Bronchial epithelial cell (primary cell): ENCODE data around the gene NR1D1. TPM values are rescaled to one million over a fixed set of nuclear protein-coding genes. Genes with fewer than 3 reads are reported as not detected.

Source experiments
- DNase-seq: peaks from one replicate; pipeline ENCODE4 v3.0.0-alpha.2; 2010; ENCODE audit warnings: low read depth
- FAIRE-seq: peaks from 2 replicates; lab custom pipeline; 2011; peaks lifted over from hg19 to GRCh38; lab: Jason Lieb, UNC
- H3K27me3 ChIP-seq: 2 replicates; pipeline ENCODE4 v1.5.1; 2011; ENCODE audit warnings: low read length; ENCODE audit not compliant: control insufficient read depth, insufficient read depth
- H3K36me3 ChIP-seq: 2 replicates; pipeline ENCODE4 v1.5.1; 2011; ENCODE audit warnings: low read length; ENCODE audit not compliant: control insufficient read depth, insufficient read depth
- H3K4me3 ChIP-seq: 2 replicates; pipeline ENCODE4 v1.5.1; 2011; ENCODE audit warnings: mild to moderate bottlenecking, low read depth, low read length, control low read depth
- total RNA-seq: library from RNA; depleted of rRNA; stranded (reverse); fragments of >200 nt; gene quantifications from 2 replicates; pipeline ENCODE4 v1.2.1, GENCODE V29; 2014
- TF ChIP-seq, protein P1 (sequence below): IDR thresholded peaks from 2 replicates; pipeline ENCODE4 v1.5.1; 2011; ENCODE audit warnings: mild to moderate bottlenecking, moderate library complexity, low read length, control low read depth, inconsistent platforms; ENCODE audit not compliant: insufficient read depth, severe bottlenecking

NR1D1 gene
- total RNA-seq, 1 donor from 2014 or later: 0.79 TPM

DNA sequence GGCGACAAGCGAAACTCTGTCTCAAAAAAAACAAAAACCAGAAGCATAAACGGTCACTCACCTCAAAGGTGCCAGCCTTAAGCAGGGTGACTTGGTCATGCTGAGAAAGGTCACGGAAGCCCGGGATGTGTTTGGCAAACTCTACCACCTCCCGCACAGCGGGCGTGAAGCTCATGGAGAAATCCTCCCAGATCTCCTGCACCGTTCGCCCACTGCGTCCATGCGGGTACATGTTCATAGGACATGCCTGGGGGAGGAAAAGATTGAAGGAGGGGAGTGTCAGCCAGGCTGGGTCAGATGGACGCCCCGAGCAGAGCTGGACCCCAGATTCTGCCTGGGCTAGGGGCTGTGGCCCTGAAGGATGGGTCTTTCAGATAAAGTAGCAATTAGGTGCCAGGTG is 5.5 kb downstream of the NR1D1 start:
- Histone ChIP-seq H3K27me3 (no peaks in the 10 kb centered on the region), H3K4me3 (no peak overlapping the region), H3K36me3 (peaks cover 33% of the 10 kb centered on the region)
- FAIRE-seq (no peak), DNase-seq (no peak)
- TF ChIP-seq, protein P1, sequence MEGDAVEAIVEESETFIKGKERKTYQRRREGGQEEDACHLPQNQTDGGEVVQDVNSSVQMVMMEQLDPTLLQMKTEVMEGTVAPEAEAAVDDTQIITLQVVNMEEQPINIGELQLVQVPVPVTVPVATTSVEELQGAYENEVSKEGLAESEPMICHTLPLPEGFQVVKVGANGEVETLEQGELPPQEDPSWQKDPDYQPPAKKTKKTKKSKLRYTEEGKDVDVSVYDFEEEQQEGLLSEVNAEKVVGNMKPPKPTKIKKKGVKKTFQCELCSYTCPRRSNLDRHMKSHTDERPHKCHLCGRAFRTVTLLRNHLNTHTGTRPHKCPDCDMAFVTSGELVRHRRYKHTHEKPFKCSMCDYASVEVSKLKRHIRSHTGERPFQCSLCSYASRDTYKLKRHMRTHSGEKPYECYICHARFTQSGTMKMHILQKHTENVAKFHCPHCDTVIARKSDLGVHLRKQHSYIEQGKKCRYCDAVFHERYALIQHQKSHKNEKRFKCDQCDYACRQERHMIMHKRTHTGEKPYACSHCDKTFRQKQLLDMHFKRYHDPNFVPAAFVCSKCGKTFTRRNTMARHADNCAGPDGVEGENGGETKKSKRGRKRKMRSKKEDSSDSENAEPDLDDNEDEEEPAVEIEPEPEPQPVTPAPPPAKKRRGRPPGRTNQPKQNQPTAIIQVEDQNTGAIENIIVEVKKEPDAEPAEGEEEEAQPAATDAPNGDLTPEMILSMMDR: no peak

GRCh38 chr17:40093580-40094201 is 6.7 kb downstream of the NR1D1 start:
- peaks cover 33% of the 10 kb centered on the region for H3K36me3 ChIP-seq
- TF ChIP-seq, protein P1: no peak
- no peaks in the 10 kb centered on the region for H3K27me3 ChIP-seq
- no peak overlapping the region for H3K4me3 ChIP-seq
- FAIRE-seq: no peak
- peak; percentile 57 for DNase-seq

DNA sequence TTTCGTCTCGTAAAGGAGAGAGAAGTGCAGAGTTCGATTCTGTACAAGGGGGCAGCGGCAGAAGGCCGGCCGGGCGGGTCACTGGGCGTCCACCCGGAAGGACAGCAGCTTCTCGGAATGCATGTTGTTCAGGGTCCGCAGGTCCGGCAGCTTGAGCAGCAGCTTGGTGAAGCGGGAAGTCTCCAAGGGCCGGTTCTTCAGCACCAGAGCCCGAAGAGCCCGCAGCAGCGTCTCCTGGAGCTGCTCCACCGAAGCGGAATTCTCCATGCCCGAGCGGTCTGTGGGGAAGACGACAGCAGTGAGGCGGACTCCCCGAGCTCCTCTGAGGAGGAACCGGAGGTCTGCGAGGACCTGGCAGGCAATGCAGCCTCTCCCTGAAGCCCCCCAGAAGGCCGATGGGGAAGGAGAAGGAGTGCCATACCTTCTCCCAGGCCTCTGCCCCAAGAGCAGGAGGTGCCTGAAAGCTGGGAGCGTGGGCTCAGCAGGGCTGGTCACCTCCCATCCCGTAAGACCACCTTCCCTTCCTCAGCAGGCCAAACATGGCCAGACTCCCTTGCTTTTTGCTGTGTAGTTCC is 7.3 kb downstream of the NR1D1 start:
- DNase-seq (no peak), FAIRE-seq (no peak)
- Histone ChIP-seq H3K27me3 (no peaks in the 10 kb centered on the region), H3K36me3 (peaks cover 33% of the 10 kb centered on the region), H3K4me3 (no peak overlapping the region)
- TF ChIP-seq, protein P1: no peak

DNA sequence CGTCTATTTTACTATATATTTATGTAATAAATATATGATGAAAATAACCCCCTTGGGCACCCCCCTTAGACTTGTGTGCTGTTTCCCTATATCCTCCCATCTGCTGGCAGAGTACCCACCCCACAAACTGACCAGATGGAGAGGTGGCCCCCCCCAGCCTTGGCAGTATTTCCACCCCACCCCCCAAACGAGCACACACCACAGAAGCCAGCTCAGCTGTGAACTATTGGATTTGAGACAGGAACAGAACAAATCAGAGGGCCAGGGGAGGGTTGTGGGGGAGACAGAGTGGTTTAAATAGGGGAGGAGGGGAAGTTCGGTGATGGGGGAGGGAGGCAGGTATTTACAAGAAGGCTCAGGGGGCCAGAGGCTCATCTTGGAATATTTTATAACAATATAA is 7.8 kb downstream of the NR1D1 start:
- peaks cover 33% of the 10 kb centered on the region for H3K36me3 ChIP-seq
- no peaks in the 10 kb centered on the region for H3K27me3 ChIP-seq
- DNase-seq (no peak), FAIRE-seq (no peak)
- TF ChIP-seq, protein P1: no peak
- H3K4me3 ChIP-seq: no peak overlapping the region

DNA sequence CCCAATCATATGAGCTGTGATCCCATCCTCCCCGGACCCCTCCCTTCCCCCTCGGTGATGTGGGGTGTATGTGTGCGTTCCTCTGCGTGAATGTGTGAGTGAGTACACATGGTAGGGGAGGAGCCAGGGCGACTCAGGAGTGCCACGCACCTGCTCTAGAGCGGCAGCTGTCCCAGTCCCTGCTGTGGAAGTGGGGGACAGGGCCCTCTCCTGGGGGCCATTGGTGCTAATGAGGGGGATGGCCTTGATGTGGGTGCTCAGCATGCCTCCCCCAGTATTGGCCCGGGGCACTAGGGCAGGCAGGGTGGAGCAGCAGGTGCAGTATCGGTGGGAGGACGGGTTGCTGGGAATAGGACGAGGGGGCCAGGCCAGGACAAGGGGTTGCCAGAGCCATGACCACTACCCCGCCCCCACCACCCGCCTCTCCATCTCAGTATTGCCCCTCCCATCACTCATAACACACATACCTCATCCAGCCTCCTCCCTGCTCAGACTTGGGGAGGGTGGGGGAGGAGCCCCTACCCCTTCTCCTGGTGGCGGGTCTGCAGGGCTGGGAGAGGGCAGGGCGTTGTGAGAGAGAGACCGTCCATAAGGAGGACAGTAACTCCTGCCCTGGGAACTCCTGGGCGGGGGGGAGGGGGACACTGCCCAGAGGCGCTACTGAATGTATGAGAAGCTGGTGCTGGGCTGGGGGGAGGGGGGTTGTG is 8.5 kb downstream of the NR1D1 start:
- Histone ChIP-seq H3K4me3 (no peak overlapping the region), H3K27me3 (no peaks in the 10 kb centered on the region), H3K36me3 (peaks cover 26% of the 10 kb centered on the region)
- FAIRE-seq: no peak
- DNase-seq: no peak
- TF ChIP-seq, protein P1: no peak
